H9 (cell line): Measurements from ENCODE around the gene TENM3. TPM values are rescaled to one million over a fixed set of nuclear protein-coding genes. Genes with fewer than 3 reads are reported as not detected.
"Not testable (repeated sequence)": the region's sequence is repeated elsewhere in the genome, so short reads cannot be mapped to it uniquely, and the experiment has no call there.

Experiments used
- DNase-seq: peaks from one replicate; pipeline ENCODE4 v3.0.0-alpha.2; 2017
- H2AFZ ChIP-seq: one replicate; pipeline ENCODE4 v1.6.1; 2013; ENCODE audit warnings: mild to moderate bottlenecking, low read length, control low read depth, moderate library complexity
- H2AK5ac ChIP-seq: 2 replicates; pipeline ENCODE4 v1.6.1; 2013; ENCODE audit warnings: low read length, control low read depth, mixed read lengths; ENCODE audit not compliant: insufficient read length
- H2BK120ac ChIP-seq: one replicate; pipeline ENCODE4 v1.6.1; 2013; ENCODE audit warnings: low read depth, mild to moderate bottlenecking, low read length, control low read depth, inconsistent platforms; ENCODE audit not compliant: poor library complexity, severe bottlenecking
- H2BK12ac ChIP-seq: 2 replicates; pipeline ENCODE4 v1.6.1; 2013; ENCODE audit warnings: low read length, control low read depth, mixed read lengths, low read depth; ENCODE audit not compliant: insufficient read length
- H2BK15ac ChIP-seq: 2 replicates; pipeline ENCODE4 v1.6.1; 2013; ENCODE audit warnings: low read depth, low read length, control low read depth
- H2BK20ac ChIP-seq: one replicate; pipeline ENCODE4 v1.6.1; 2013; ENCODE audit warnings: low read depth, mild to moderate bottlenecking, low read length, control low read depth, inconsistent platforms; ENCODE audit not compliant: poor library complexity, severe bottlenecking
- H2BK5ac ChIP-seq: 2 replicates; pipeline ENCODE4 v1.6.1; 2013; ENCODE audit warnings: low read length, control low read depth, mixed read lengths; ENCODE audit not compliant: insufficient read length
- H3K14ac ChIP-seq: 2 replicates; pipeline ENCODE4 v1.6.1; 2013; ENCODE audit warnings: low read length, control low read depth; ENCODE audit not compliant: insufficient read depth
- H3K18ac ChIP-seq: 2 replicates; pipeline ENCODE4 v1.6.1; 2013; ENCODE audit warnings: low read depth, mild to moderate bottlenecking, mixed read lengths, low read length, control low read depth; ENCODE audit not compliant: insufficient read length
- H3K23ac ChIP-seq: 2 replicates; pipeline ENCODE4 v1.6.1; 2013; ENCODE audit warnings: low read length, control low read depth, mixed read lengths, low read depth; ENCODE audit not compliant: insufficient read length
- H3K23me2 ChIP-seq: 2 replicates; pipeline ENCODE4 v1.6.1; 2013; ENCODE audit warnings: low read depth, mild to moderate bottlenecking, mixed read lengths, low read length, control low read depth; ENCODE audit not compliant: insufficient read length, poor library complexity, severe bottlenecking
- H3K27ac ChIP-seq: 2 replicates; pipeline ENCODE4 v1.5.1; 2013; ENCODE audit warnings: low read length, control low read depth, mixed read lengths, low read depth; ENCODE audit not compliant: insufficient read length
- H3K27me3 ChIP-seq: 2 replicates; pipeline ENCODE4 v1.6.1; 2013; ENCODE audit warnings: low read length, control low read depth, inconsistent platforms; ENCODE audit not compliant: insufficient read depth
- H3K4ac ChIP-seq: 2 replicates; pipeline ENCODE4 v1.6.1; 2013; ENCODE audit warnings: low read depth, mild to moderate bottlenecking, control low read depth, inconsistent platforms, low read length, moderate library complexity
- H3K4me1 ChIP-seq: 2 replicates; pipeline ENCODE4 v1.6.1; 2013; ENCODE audit warnings: low read length, control low read depth, inconsistent platforms; ENCODE audit not compliant: insufficient read depth
- H3K4me2 ChIP-seq: 2 replicates; pipeline ENCODE4 v1.6.1; 2013; ENCODE audit warnings: low read length, control low read depth, mixed read lengths; ENCODE audit not compliant: insufficient read length, insufficient read depth
- H3K56ac ChIP-seq: 2 replicates; pipeline ENCODE4 v1.6.1; 2013; ENCODE audit warnings: low read depth, mild to moderate bottlenecking, mixed read lengths, low read length, control low read depth; ENCODE audit not compliant: insufficient read length
- H3K79me1 ChIP-seq: 2 replicates; pipeline ENCODE4 v1.6.1; 2013; ENCODE audit warnings: low read depth, mild to moderate bottlenecking, moderate library complexity, low read length, control low read depth, inconsistent platforms; ENCODE audit not compliant: insufficient read depth, poor library complexity, severe bottlenecking
- H3K79me2 ChIP-seq: 2 replicates; pipeline ENCODE4 v1.6.1; 2013; ENCODE audit warnings: low read length, control low read depth, inconsistent platforms; ENCODE audit not compliant: insufficient read depth
- H3K9ac ChIP-seq: 2 replicates; pipeline ENCODE4 v1.6.1; 2013; ENCODE audit warnings: low read length, control low read depth, mixed read lengths; ENCODE audit not compliant: insufficient read length; ENCODE audit errors: extremely low read depth
- H3K9me3 ChIP-seq: one replicate; pipeline ENCODE4 v1.6.1; 2013; ENCODE audit warnings: low read depth, low read length, inconsistent platforms; ENCODE audit not compliant: control insufficient read depth
- H3T11ph ChIP-seq: one replicate; pipeline ENCODE4 v1.6.1; 2013; ENCODE audit warnings: mild to moderate bottlenecking, low read length, control low read depth, inconsistent platforms
- H4K20me1 ChIP-seq: one replicate; pipeline ENCODE4 v1.6.1; 2013; ENCODE audit not compliant: control insufficient read depth, insufficient read length, insufficient read depth
- H4K5ac ChIP-seq: 2 replicates; pipeline ENCODE4 v1.6.1; 2013; ENCODE audit warnings: low read depth, mild to moderate bottlenecking, mixed read lengths, low read length, control low read depth; ENCODE audit not compliant: insufficient read length
- H4K8ac ChIP-seq: replicated peaks from 2 replicates; pipeline ENCODE4 v1.6.1; 2013; ENCODE audit warnings: low read length, control low read depth, mixed read lengths, low read depth; ENCODE audit not compliant: insufficient read length
- H4K91ac ChIP-seq: 2 replicates; pipeline ENCODE4 v1.6.1; 2013; ENCODE audit warnings: low read depth, mild to moderate bottlenecking, moderate library complexity, mixed read lengths, low read length, control low read depth; ENCODE audit not compliant: insufficient read length
- H3K27ac Mint-ChIP-seq, 3 experiments: 2 replicates in 2 of 3; 3 replicates in 1 of 3; pipeline ENCODE4 v1.8.0; 2020 to 2021; ENCODE audit warnings: mixed read lengths in 3 of 3, mild to moderate bottlenecking in 1 of 3, moderate library complexity in 1 of 3
- H3K27me3 Mint-ChIP-seq: 2 replicates; pipeline ENCODE4 v1.8.0; 2021; ENCODE audit warnings: low read depth, mild to moderate bottlenecking, moderate library complexity, mixed read lengths
- H3K36me3 Mint-ChIP-seq, 3 experiments: 2 replicates in 2 of 3; 3 replicates in 1 of 3; pipeline ENCODE4 v1.8.0; 2020 to 2021; ENCODE audit warnings: low read depth in 3 of 3, mixed read lengths in 3 of 3; ENCODE audit not compliant: insufficient read depth in 1 of 3
- H3K4me1 Mint-ChIP-seq, 2 experiments: 2 replicates each; pipeline ENCODE4 v1.8.0; 2020; ENCODE audit warnings: mixed read lengths in 2 of 2
- H3K4me3 Mint-ChIP-seq, 2 experiments: 2 replicates in 1 of 2; 3 replicates in 1 of 2; pipeline ENCODE4 v1.8.0; 2020 to 2021; ENCODE audit warnings: mild to moderate bottlenecking in 2 of 2, mixed read lengths in 2 of 2, moderate library complexity in 1 of 2
- H3K9me3 Mint-ChIP-seq, 2 experiments: 2 replicates in 1 of 2; 3 replicates in 1 of 2; pipeline ENCODE4 v1.8.0; 2020; ENCODE audit warnings: mild to moderate bottlenecking in 2 of 2, mixed read lengths in 2 of 2, moderate library complexity in 1 of 2
- WGBS: extraction: QIAGEN DNeasy Blood & Tissue Kit; methylation state at CpG from one replicate; pipeline ENCODE4 v1.1.7; 2013; ENCODE audit warnings: missing lambda C conversion rate, low lambda C conversion rate, mixed read lengths; ENCODE audit not compliant: insufficient read length; ENCODE audit errors: extremely low coverage; 5-methylcytosine and 5-hydroxymethylcytosine counted together
- total RNA-seq: library from RNA; stranded (reverse); gene quantifications from 2 replicates; pipeline ENCODE4 v1.2.1, GENCODE V29; 2021
- TF ChIP-seq, protein P1 (sequence below): fragments of 200-600 bp; sonication (generic); conservative IDR thresholded peaks from 3 replicates; pipeline ENCODE4 v1.8.0; 2021; ENCODE audit warnings: antibody characterized with exemption, mild to moderate bottlenecking

The TENM3 gene
- total RNA-seq, 1 experiment from 2014 or later, result 49.6 TPM

DNA sequence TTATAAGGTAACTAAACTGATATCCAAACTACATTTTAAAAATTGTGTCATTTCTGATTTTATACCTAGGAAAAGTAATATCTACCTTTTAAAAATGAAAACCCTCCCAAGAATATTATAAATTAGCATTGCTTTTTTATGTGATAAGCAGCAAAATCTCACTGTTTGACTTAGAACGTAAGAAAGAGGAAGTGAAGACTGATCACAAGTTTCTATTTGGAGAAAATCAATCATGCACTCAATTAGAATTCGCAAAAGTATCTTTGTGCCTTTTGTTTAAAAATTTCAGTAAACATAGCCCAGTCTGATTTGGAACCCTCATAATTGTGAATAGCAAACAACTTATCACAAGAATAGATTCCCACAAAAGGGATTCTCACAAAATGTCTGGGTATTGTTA is 142.7 kb downstream of the TENM3 start:
- Histone ChIP-seq H3T11ph (no peak overlapping the region), H3K9ac (no peak overlapping the region), H3K27me3 (no peaks in the 10 kb centered on the region), H4K91ac (no peak overlapping the region), H3K23me2 (no peaks in the 10 kb centered on the region), H2BK15ac (no peak overlapping the region), H4K20me1 (no peaks in the 10 kb centered on the region), H2AFZ (no peak overlapping the region), H3K4me1 (no peaks in the 10 kb centered on the region; the same call in 1 of the 2 replicates), H2BK20ac (no peak overlapping the region), H3K4ac (no peak overlapping the region), H4K5ac (no peak overlapping the region), H3K27ac (no peak overlapping the region), H3K79me2 (no peaks in the 10 kb centered on the region), H2BK12ac (no peak overlapping the region), H3K9me3 (no peaks in the 10 kb centered on the region), H3K14ac (no peak overlapping the region), H2BK5ac (no peak overlapping the region), H2AK5ac (no peak overlapping the region), H4K8ac (no peak overlapping the region), H3K4me2 (no peak overlapping the region), H3K56ac (no peak overlapping the region), H3K23ac (no peak overlapping the region), H3K18ac (no peak overlapping the region), H3K79me1 (no peaks in the 10 kb centered on the region), H2BK120ac (no peak overlapping the region)
- no CpG with 5 or more reads among the region's 2 CpGs for WGBS
- peaks cover 16% of the 10 kb centered on the region in 2 experiments for H3K4me1 Mint-ChIP-seq
- H3K4me3 Mint-ChIP-seq, result no peak overlapping the region
- TF ChIP-seq, protein P1, sequence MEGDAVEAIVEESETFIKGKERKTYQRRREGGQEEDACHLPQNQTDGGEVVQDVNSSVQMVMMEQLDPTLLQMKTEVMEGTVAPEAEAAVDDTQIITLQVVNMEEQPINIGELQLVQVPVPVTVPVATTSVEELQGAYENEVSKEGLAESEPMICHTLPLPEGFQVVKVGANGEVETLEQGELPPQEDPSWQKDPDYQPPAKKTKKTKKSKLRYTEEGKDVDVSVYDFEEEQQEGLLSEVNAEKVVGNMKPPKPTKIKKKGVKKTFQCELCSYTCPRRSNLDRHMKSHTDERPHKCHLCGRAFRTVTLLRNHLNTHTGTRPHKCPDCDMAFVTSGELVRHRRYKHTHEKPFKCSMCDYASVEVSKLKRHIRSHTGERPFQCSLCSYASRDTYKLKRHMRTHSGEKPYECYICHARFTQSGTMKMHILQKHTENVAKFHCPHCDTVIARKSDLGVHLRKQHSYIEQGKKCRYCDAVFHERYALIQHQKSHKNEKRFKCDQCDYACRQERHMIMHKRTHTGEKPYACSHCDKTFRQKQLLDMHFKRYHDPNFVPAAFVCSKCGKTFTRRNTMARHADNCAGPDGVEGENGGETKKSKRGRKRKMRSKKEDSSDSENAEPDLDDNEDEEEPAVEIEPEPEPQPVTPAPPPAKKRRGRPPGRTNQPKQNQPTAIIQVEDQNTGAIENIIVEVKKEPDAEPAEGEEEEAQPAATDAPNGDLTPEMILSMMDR, result no peak
- H3K36me3 Mint-ChIP-seq, result peaks cover 14 to 36% (median 18%) of the 10 kb centered on the region in 3 experiments
- no peak for DNase-seq
- peaks cover 3 to 9% of the 10 kb centered on the region in 2 experiments; a peak in 1 of 5 replicates for H3K9me3 Mint-ChIP-seq
- no peak overlapping the region for H3K27ac Mint-ChIP-seq
- no peaks in the 10 kb centered on the region for H3K27me3 Mint-ChIP-seq

DNA sequence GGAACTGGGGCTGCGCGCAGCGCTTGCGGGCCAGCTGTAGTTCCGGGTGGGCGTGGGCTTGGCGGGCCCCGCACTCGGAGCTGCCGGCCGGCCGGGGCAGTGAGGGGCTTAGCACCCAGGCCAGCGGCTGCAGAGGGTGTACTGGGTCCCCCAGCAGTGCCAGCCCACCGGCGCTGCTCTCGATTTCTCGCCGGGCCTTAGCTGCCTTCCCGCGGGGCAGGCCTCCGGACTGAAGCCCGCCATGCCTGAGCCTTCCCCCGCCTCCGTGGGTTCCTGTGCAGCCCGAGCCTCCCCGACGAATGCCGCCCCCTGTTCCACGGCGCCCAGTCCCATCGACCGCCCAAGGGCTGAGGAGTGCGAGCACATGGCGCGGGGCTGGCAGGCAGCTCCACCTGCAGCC is 143.4 kb downstream of the TENM3 start:
- not testable (repeated sequence) for H3K27ac Mint-ChIP-seq, H4K20me1 ChIP-seq, H2AFZ ChIP-seq, H3K23ac ChIP-seq, H3K79me1 ChIP-seq, H3K4me2 ChIP-seq, H4K91ac ChIP-seq, H2BK12ac ChIP-seq, H3K4me3 Mint-ChIP-seq, H3T11ph ChIP-seq, H3K9me3 Mint-ChIP-seq, H3K27me3 ChIP-seq, H3K18ac ChIP-seq, H2BK5ac ChIP-seq, H3K4ac ChIP-seq, H3K4me1 ChIP-seq, H2BK15ac ChIP-seq, H3K56ac ChIP-seq, H2BK20ac ChIP-seq, H3K27ac ChIP-seq, H4K5ac ChIP-seq, H3K79me2 ChIP-seq, H3K14ac ChIP-seq, H3K23me2 ChIP-seq, H3K9me3 ChIP-seq, DNase-seq, H3K27me3 Mint-ChIP-seq, H2AK5ac ChIP-seq, H2BK120ac ChIP-seq, H4K8ac ChIP-seq, H3K9ac ChIP-seq
- Mint-ChIP-seq H3K4me1 (peaks cover 16% of the 10 kb centered on the region in 2 experiments), H3K36me3 (peaks cover 14 to 36% (median 18%) of the 10 kb centered on the region in 3 experiments)
- no CpG with 5 or more reads among the region's 35 CpGs for WGBS
